ENCODE measurements around the gene PGBD5.

PGBD5 gene

DNA sequence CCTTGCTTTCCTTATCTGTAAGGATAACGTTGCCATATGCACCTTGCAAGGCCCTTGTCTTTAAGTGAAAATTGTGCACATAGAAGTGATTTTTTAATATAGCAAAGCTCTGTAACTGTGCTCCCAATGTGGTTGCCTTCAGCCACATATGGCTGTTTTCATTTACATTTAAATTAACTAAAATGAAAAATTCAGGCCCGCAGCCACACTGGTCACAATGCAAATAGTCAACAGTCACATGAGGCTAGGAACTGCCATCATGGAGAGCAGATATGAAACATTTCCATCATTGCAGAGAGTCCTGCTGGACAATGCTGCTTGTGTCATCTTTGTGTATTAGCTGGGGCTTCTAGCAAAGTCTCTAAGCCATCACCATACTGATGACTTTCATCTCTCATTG is 83.4 kb downstream of the PGBD5 start:
- Mint-ChIP-seq H3K9me3 (ENCODE audit: low read depth) (no peaks in the 10 kb centered on the region), H3K4me3 (no peak overlapping the region), H3K4me1 (ENCODE audit: low read depth) (no peaks in the 10 kb centered on the region), H3K36me3 (no peaks in the 10 kb centered on the region), H3K27me3 (peaks cover 6% of the 10 kb centered on the region), H3K27ac (no peak overlapping the region)

DNA sequence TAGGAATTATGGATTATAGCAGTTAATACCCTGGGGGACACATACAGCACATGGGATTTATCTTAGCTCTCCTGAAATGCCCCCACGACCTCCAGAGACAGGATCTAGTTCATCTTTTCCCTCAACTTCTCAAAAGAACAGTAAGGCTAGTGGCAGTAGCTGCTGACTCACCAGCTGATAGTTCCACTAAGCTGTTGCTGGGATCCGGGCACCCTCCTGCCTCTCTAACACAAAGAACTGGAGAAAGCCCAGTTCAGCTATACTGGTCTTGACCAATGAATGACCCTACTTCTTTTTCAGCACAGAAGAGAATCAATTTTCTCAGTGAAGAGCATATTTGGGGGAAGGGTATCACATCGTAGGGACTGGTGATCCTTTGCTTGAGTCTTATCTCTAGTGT is 84.1 kb downstream of the PGBD5 start:
- H3K27ac Mint-ChIP-seq: no peak overlapping the region
- no peaks in the 10 kb centered on the region for H3K9me3 Mint-ChIP-seq (ENCODE audit: low read depth)
- H3K4me1 Mint-ChIP-seq (ENCODE audit: low read depth): no peaks in the 10 kb centered on the region
- no peaks in the 10 kb centered on the region for H3K36me3 Mint-ChIP-seq
- peaks cover 6% of the 10 kb centered on the region for H3K27me3 Mint-ChIP-seq
- no peak overlapping the region for H3K4me3 Mint-ChIP-seq

DNA sequence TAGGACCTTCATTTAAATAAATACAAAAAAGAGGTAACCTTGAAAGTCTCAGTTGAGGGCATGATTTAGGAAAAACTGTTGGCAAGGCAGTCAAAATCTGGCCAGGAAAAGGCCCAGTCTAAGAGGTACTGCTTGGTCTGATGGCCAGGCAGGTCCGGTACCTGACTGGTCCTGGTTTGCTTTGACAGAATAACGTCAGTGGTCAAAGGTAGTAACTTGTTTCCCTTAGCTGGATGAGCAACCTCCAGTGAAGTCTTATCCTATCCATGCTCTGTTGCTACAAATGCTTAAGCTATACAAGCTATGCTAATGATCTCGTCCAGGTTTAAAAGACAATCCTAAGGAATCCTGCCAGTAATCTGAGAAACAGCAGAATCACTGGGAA is 85.0 kb downstream of the PGBD5 start:
- Mint-ChIP-seq H3K4me1 (ENCODE audit: low read depth) (no peaks in the 10 kb centered on the region), H3K27me3 (peaks cover 6% of the 10 kb centered on the region), H3K4me3 (no peak overlapping the region), H3K27ac (no peak overlapping the region), H3K36me3 (no peaks in the 10 kb centered on the region), H3K9me3 (ENCODE audit: low read depth) (no peaks in the 10 kb centered on the region)

DNA sequence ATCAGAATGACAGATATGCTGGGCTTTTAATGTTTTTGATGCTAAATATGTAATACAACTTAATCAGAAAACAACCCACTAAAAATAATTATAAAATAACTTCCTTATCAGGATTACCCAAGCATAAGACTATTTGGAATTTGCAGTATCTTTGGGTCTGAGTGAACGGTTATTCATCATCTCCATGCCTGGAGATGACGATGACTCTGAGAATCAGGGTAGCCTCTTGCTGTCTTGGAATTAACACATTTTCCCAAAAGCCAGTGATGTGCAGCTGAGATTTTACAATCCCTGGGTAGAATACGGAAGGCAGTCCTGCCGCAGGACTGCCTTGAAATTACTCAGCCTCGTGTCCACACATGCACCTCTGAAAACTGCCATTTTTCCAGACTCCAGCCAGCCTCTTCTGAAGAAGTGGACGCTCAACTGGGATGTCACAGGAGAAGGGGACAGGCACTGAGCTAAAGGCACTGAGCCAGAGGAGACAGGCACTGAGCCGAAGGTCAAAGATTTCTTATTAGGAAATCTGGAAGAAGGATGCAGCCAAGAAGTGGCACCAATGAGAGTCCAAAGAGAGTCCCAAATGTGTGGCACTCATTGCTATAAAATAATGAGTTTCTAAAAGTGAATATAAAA is 85.5 kb downstream of the PGBD5 start:
- Mint-ChIP-seq H3K27me3 (peaks cover 6% of the 10 kb centered on the region), H3K9me3 (ENCODE audit: low read depth) (no peaks in the 10 kb centered on the region), H3K36me3 (no peaks in the 10 kb centered on the region), H3K4me1 (ENCODE audit: low read depth) (no peaks in the 10 kb centered on the region), H3K27ac (no peak overlapping the region), H3K4me3 (no peak overlapping the region)

DNA sequence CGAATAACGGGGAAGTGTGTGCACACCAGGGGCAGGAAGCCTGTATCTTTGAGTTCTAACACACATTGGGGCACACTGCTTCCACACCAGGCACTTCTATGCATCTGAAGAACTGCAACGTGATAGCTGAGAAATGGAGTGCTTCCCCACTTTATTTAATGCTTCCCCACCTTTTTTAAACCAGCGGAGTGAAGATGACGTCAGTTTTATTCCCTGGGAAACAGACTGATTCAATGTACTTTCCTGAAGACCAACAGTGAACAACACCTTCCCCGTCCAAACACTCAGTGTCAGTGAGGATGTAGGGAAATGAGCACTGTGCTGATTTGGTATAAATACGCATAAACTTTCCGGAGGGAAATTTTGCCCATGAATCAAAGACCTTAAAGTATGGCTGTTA is 87.1 kb downstream of the PGBD5 start:
- H3K27me3 Mint-ChIP-seq: peaks cover 7% of the 10 kb centered on the region
- no peaks in the 10 kb centered on the region for H3K4me1 Mint-ChIP-seq (ENCODE audit: low read depth)
- H3K4me3 Mint-ChIP-seq: no peak overlapping the region
- no peak overlapping the region for H3K27ac Mint-ChIP-seq
- no peaks in the 10 kb centered on the region for H3K9me3 Mint-ChIP-seq (ENCODE audit: low read depth)
- no peaks in the 10 kb centered on the region for H3K36me3 Mint-ChIP-seq

DNA sequence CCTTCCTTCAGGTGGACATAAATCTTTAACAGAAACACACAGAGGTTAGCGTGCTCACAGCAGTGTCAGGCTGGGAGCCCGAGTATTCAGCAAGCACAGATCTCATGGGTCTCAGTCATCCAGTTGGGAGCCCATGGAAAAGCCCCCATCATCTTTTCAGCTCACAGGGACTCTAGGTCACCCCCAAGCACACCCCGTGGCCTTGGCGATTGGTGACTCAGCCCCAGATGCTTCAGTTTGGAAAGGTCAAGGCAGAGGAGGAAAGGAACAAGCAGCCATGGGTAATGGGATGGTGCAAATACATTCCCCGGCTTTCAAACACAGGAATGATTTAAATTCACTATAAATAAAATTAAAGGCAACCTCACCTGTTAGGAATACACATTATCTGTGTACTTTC is 88.9 kb downstream of the PGBD5 start:
- H3K27ac Mint-ChIP-seq: no peak overlapping the region
- no peak overlapping the region for H3K4me3 Mint-ChIP-seq
- no peaks in the 10 kb centered on the region for H3K36me3 Mint-ChIP-seq
- H3K27me3 Mint-ChIP-seq: peaks cover 13% of the 10 kb centered on the region
- H3K9me3 Mint-ChIP-seq (ENCODE audit: low read depth): no peaks in the 10 kb centered on the region
- no peaks in the 10 kb centered on the region for H3K4me1 Mint-ChIP-seq (ENCODE audit: low read depth)

DNA sequence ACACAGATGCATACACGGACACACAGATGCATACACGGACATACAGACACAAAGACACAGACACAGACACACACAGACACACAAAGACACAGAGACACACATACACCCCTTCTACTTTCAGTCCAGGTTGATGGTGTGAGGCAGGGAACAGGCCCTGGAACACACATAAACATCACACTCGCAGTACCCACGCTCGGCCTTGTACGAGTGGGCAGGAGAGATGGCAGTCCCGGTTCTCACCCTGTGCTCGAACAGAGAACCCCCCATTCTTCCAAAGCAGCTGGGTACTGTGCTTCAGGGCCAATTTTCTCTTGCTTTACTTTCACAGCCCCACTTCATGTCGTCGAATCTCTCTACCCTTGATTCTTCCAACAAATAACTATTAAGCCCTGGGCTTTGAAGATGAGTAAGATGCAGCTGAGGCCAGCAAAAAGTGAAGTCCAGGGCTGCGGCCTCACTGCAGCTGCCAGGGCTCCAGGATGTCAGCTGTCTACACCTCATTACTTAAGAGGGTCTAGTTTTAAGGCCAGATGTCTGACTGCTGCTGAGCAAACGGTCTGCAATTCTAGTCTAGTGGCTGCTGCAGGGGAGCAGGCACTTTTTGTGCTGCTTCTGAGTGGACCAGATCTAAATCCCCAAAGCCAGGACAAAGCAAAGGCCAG is 90.1 kb downstream of the PGBD5 start:
- no peaks in the 10 kb centered on the region for H3K36me3 Mint-ChIP-seq
- H3K4me3 Mint-ChIP-seq: no peak overlapping the region
- H3K27ac Mint-ChIP-seq: no peak overlapping the region
- H3K4me1 Mint-ChIP-seq (ENCODE audit: low read depth): no peaks in the 10 kb centered on the region
- H3K27me3 Mint-ChIP-seq: peaks cover 13% of the 10 kb centered on the region
- H3K9me3 Mint-ChIP-seq (ENCODE audit: low read depth): no peaks in the 10 kb centered on the region

DNA sequence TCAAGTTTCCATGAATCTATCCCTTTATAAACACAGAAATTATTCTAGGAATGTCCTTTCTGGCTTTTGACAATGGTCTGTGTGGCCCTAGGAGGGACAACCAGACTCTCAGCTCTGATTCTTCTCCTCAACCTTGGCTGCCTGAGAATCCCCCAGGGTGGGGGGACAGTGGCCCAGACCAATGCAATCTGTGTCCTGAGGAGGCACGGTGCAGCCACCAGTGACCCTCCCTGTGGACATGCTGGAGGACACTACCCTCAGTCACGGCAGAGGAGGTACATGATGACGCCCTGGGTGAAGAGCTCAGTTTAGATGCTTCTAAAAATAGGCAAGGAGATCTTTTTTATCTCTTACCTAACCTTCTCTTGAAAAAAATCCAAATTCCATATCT is 91.7 kb downstream of the PGBD5 start:
- Mint-ChIP-seq H3K27me3 (peaks cover 11% of the 10 kb centered on the region), H3K27ac (no peak overlapping the region), H3K4me1 (ENCODE audit: low read depth) (no peaks in the 10 kb centered on the region), H3K36me3 (no peaks in the 10 kb centered on the region), H3K4me3 (no peak overlapping the region), H3K9me3 (ENCODE audit: low read depth) (no peaks in the 10 kb centered on the region)

DNA sequence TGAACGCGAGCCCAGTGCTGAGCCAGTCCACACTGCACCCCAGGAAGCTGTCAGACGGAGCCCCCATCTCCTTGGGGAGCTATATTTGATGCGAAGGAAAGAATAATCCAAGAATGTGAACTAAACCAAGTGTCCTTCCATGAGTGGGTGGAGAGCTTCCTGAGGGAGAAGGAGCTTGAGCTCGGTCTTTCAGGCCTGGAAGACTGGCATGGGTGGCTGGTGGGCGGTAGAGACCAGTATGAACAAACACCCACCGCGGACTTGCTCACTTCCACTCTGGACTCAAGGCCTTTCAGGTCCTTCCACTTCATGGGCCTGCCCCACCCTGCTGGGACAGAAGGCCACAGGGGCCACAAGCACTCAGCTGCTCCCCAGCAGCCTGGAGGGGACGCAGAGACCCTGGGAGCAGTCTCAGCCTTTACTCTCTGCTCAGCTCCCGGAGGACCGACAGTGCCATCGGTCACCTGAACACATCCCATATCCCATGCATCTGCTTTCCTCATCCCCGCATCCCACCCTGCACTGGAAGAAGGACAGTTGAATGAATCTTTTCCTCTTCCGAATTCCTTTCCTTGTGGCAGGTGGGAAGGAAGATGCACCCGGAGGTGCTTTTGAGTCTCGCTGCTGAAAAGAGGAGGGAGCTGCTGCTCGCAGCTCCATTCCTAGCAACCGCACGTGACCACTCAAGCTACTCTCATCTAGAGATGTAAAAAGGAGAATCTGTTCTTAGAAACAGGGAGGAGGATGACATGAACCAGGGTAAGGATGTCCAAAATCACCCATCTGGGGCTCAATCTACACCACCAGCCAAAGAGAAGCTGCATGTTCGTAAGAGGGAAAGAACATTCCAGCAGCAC is 92.3 kb downstream of the PGBD5 start:
- Mint-ChIP-seq H3K27me3 (peaks cover 7% of the 10 kb centered on the region), H3K27ac (no peak overlapping the region), H3K4me3 (no peak overlapping the region), H3K36me3 (no peaks in the 10 kb centered on the region), H3K4me1 (ENCODE audit: low read depth) (no peaks in the 10 kb centered on the region), H3K9me3 (ENCODE audit: low read depth) (no peaks in the 10 kb centered on the region)

DNA sequence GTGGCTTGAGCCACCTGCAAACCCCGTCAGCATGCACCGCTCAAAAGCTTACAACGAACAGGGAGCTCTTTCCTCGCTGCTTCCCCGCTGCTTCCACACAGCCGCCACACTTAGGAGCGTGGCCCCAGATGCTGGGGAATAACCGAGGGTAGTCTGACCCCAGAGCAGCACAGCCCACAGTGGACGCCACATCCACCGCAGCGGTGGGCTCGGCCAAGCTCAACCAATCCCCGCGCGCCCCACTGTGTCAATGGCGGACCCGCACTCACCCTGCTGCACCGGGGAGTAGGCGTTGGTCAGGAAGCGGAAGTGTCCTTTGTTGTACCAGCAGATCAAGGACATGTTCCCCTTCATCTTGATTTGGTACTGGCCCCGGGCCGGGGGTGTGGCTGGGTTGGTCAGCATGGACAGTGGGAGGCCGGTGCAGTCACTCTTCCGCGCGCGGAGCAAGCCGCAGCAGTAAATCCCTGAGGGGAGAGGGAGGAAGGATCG is 93.5 kb downstream of the PGBD5 start:
- no peaks in the 10 kb centered on the region for H3K9me3 Mint-ChIP-seq (ENCODE audit: low read depth)
- no peak overlapping the region for H3K27ac Mint-ChIP-seq
- H3K4me3 Mint-ChIP-seq: no peak overlapping the region
- H3K27me3 Mint-ChIP-seq: peaks cover 7% of the 10 kb centered on the region
- H3K4me1 Mint-ChIP-seq (ENCODE audit: low read depth): peaks cover 2% of the 10 kb centered on the region
- H3K36me3 Mint-ChIP-seq: no peaks in the 10 kb centered on the region

DNA sequence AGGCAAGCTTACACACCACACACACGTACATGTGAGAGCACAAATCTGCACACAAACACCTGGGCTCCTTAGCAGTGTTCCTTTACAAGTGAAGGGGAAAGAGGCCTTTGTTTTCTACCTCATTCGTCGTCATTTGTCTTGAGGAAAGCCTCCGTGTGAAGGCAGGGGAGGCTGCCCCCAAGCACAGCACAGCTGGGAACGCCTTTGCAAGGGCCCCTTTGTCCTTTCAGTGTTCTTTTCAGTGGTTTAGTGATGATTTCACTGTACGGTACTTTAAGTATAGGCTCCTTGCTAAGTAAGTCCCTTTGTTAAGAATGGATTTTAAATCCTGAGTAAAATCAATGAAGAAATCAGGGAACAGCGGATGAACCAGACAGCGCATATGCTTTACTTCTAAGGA is 94.1 kb downstream of the PGBD5 start:
- Mint-ChIP-seq H3K9me3 (ENCODE audit: low read depth) (no peaks in the 10 kb centered on the region), H3K4me3 (no peak overlapping the region), H3K27ac (no peak overlapping the region), H3K27me3 (peaks cover 7% of the 10 kb centered on the region), H3K36me3 (no peaks in the 10 kb centered on the region), H3K4me1 (ENCODE audit: low read depth) (peaks cover 2% of the 10 kb centered on the region)

DNA sequence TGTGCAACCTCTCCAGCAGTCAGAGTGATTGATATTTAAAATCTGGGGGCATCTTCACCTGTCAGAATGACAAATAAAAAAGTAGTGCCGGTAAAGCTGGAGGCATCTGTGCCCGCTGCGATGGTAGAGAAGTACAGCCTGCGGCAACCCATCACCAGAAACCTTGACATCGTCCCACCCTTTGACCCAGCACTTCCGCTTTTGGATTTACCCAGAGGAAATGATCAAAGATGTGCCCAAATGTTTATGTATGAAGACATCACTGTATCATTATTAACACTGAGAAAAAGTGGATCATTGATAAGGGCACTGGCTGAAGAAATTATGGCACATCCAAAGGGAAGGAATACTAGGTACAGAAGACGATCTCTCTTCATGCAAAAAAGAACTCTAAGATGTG is 96.0 kb downstream of the PGBD5 start:
- Mint-ChIP-seq H3K4me1 (ENCODE audit: low read depth) (peaks cover 2% of the 10 kb centered on the region), H3K27me3 (peaks cover 7% of the 10 kb centered on the region), H3K36me3 (no peaks in the 10 kb centered on the region), H3K4me3 (no peak overlapping the region), H3K9me3 (ENCODE audit: low read depth) (no peaks in the 10 kb centered on the region), H3K27ac (no peak overlapping the region)

DNA sequence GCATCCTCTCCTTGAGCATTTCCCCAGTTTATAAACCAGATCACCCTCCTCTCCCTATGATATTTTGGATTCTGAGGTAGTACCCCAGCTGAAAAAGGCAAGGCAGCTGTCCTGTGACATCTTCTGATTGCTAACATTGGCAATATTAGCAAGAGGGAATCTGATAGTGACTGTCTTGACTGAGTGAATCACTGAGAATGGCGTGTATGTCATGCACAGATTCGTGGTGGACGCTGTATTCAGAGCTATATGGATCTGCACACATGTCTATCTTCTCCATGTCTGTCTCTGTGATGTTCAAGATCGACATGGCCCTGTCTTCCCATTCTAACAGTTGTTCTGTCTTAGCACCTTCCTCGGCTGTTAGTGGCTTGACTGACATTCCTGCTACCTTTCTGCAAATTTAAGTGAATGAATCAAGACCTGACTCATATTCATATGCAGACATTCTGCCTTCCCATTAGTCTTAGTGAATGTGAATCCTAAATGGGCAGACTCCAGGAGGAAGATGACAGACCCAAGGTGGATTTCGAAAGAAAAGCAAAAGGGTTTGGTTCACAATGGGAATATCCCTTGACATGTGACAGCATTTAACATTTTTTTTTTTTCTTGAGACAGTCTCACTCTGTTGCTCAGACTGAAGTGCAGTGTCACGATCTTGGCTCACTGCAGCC is 97.7 kb downstream of the PGBD5 start:
- no peaks in the 10 kb centered on the region for H3K9me3 Mint-ChIP-seq (ENCODE audit: low read depth)
- H3K27me3 Mint-ChIP-seq: peaks cover 6% of the 10 kb centered on the region
- H3K4me1 Mint-ChIP-seq (ENCODE audit: low read depth): peaks cover 2% of the 10 kb centered on the region
- H3K4me3 Mint-ChIP-seq: no peak overlapping the region
- H3K27ac Mint-ChIP-seq: no peak overlapping the region
- no peaks in the 10 kb centered on the region for H3K36me3 Mint-ChIP-seq

DNA sequence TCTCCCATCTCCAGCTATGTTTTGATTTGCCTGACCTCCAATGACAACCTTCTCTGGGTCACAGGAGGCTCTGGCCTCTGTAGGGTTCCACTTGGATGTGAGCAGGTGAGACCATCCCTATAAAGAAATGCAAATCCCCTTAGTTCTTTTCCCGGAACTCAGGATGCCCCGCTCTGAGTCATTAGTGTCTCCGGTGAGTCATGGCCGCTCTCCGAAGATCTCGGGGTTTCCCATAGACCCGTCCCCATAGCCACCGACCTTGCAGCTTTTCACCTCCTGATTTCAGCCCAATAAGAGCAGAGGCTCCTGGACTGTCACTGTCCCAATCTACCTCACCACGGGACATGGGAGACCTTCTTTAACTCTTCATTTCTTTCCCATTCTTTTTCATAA is 98.2 kb downstream of the PGBD5 start:
- peaks cover 2% of the 10 kb centered on the region for H3K27me3 Mint-ChIP-seq
- H3K4me1 Mint-ChIP-seq (ENCODE audit: low read depth): peaks cover 2% of the 10 kb centered on the region
- H3K27ac Mint-ChIP-seq: no peak overlapping the region
- H3K9me3 Mint-ChIP-seq (ENCODE audit: low read depth): no peaks in the 10 kb centered on the region
- H3K36me3 Mint-ChIP-seq: no peaks in the 10 kb centered on the region
- H3K4me3 Mint-ChIP-seq: no peak overlapping the region

Data from activated naive CD8-positive, alpha-beta T cell (primary cell).